Ishikawa (cell line): ENCODE results near the gene ANKIB1.

ENCODE experiments used
- CREB1 ChIP-seq: IDR thresholded peaks from 2 replicates; pipeline ENCODE4 v1.6.1; 2012; ENCODE audit warnings: low read depth
- EGR1 ChIP-seq: IDR thresholded peaks from 2 replicates; pipeline ENCODE4 v1.6.1; 2012
- EP300 ChIP-seq: IDR thresholded peaks from 2 replicates; pipeline ENCODE4 v1.6.1; 2012; ENCODE audit warnings: borderline replicate concordance
- MAX ChIP-seq: IDR thresholded peaks from 2 replicates; pipeline ENCODE4 v1.6.1; 2012
- REST ChIP-seq: IDR thresholded peaks from 2 replicates; pipeline ENCODE4 v1.6.1; 2012; ENCODE audit warnings: low read depth, mild to moderate bottlenecking
- TAF1 ChIP-seq: IDR thresholded peaks from 2 replicates; pipeline ENCODE4 v1.6.1; 2012; ENCODE audit warnings: low read depth, mild to moderate bottlenecking
- USF1 ChIP-seq: IDR thresholded peaks from 2 replicates; pipeline ENCODE4 v1.6.1; 2012

GRCh38 chr7:92319243-92319642 lies 73.5 kb downstream of the ANKIB1 start:
- no peak for TF ChIP-seq EGR1
- no peak for TF ChIP-seq CREB1
- TF ChIP-seq TAF1 = no peak
- TF ChIP-seq USF1 = no peak
- no peak for TF ChIP-seq REST
- TF ChIP-seq EP300 = no peak
- no peak for TF ChIP-seq MAX
